Esophagus muscularis mucosa (tissue), 3 donors: ENCODE results near the gene FAM107B.

ENCODE experiments used
- POLR2A ChIP-seq: fragments of 450-650 bp; IDR thresholded peaks from one replicate; pipeline ENCODE4 v1.6.1; 2017; ENCODE audit warnings: antibody characterized with exemption, moderate library complexity, mild to moderate bottlenecking, low read depth
- POLR2AphosphoS5 ChIP-seq, 2 donors: sonication (generic); formaldehyde crosslinking; IDR thresholded peaks; one replicate each; pipeline ENCODE4 v1.6.1; 2017; ENCODE audit warnings: antibody characterized with exemption in 2 of 2
- TF ChIP-seq, protein P1 (sequence below), 3 experiments: fragments of 200-600 bp in 2 of 3; fragments of 450-650 bp in 1 of 3; sonication (generic) in 2 of 3; IDR thresholded peaks; one replicate each; pipeline ENCODE4 v1.5.1; 2017 to 2019; ENCODE audit warnings: antibody characterized with exemption in 3 of 3, mild to moderate bottlenecking in 2 of 3, moderate library complexity in 1 of 3

DNA sequence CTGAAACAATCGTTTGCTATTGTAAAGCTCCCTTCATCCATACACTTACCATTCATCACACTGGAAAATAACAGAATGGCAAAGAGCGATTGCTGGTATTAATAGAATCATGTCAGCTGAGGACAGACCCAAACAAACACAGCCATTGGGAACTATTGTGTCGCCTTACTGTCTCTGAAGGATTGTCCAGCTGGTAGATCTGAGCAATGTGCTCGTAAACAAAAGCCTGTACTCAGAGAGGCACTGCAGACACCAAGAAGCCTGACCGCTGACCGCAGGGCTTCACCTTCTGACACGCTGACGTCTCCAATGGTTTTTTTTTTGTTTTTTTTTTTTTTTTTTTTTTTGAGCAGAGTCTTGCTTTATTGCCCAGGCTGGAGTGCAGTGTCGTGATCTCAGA lies 292.9 kb downstream of the FAM107B start:
- TF ChIP-seq POLR2A, result no peak
- TF ChIP-seq POLR2AphosphoS5 (IDR thresholded peaks at IDR 0.05), result no peak
- TF ChIP-seq, protein P1, sequence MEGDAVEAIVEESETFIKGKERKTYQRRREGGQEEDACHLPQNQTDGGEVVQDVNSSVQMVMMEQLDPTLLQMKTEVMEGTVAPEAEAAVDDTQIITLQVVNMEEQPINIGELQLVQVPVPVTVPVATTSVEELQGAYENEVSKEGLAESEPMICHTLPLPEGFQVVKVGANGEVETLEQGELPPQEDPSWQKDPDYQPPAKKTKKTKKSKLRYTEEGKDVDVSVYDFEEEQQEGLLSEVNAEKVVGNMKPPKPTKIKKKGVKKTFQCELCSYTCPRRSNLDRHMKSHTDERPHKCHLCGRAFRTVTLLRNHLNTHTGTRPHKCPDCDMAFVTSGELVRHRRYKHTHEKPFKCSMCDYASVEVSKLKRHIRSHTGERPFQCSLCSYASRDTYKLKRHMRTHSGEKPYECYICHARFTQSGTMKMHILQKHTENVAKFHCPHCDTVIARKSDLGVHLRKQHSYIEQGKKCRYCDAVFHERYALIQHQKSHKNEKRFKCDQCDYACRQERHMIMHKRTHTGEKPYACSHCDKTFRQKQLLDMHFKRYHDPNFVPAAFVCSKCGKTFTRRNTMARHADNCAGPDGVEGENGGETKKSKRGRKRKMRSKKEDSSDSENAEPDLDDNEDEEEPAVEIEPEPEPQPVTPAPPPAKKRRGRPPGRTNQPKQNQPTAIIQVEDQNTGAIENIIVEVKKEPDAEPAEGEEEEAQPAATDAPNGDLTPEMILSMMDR (IDR thresholded peaks at IDR 0.05), result no peak
